Head of caudate nucleus (tissue), 42 donors: ENCODE measurements around the gene MTMR12.
A peak's percentile ranks its signal among the peaks of the same experiment; 100 is the strongest.

ENCODE experiments used
- DNase-seq, 42 donors: peaks; one replicate each; pipeline versions ENCODE4 v3.0.0 to v3.0.0-alpha.2; 2020 to 2021; ENCODE audit warnings: mixed read lengths in 7 of 42
- intact Hi-C: fragments of 100-400 bp; cut with DNase I; formaldehyde crosslinking; loops from one replicate; pipeline ENCODE4 v1.15.0; 2022

MTMR12 gene, protein sequence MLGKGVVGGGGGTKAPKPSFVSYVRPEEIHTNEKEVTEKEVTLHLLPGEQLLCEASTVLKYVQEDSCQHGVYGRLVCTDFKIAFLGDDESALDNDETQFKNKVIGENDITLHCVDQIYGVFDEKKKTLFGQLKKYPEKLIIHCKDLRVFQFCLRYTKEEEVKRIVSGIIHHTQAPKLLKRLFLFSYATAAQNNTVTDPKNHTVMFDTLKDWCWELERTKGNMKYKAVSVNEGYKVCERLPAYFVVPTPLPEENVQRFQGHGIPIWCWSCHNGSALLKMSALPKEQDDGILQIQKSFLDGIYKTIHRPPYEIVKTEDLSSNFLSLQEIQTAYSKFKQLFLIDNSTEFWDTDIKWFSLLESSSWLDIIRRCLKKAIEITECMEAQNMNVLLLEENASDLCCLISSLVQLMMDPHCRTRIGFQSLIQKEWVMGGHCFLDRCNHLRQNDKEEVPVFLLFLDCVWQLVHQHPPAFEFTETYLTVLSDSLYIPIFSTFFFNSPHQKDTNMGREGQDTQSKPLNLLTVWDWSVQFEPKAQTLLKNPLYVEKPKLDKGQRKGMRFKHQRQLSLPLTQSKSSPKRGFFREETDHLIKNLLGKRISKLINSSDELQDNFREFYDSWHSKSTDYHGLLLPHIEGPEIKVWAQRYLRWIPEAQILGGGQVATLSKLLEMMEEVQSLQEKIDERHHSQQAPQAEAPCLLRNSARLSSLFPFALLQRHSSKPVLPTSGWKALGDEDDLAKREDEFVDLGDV

DNA sequence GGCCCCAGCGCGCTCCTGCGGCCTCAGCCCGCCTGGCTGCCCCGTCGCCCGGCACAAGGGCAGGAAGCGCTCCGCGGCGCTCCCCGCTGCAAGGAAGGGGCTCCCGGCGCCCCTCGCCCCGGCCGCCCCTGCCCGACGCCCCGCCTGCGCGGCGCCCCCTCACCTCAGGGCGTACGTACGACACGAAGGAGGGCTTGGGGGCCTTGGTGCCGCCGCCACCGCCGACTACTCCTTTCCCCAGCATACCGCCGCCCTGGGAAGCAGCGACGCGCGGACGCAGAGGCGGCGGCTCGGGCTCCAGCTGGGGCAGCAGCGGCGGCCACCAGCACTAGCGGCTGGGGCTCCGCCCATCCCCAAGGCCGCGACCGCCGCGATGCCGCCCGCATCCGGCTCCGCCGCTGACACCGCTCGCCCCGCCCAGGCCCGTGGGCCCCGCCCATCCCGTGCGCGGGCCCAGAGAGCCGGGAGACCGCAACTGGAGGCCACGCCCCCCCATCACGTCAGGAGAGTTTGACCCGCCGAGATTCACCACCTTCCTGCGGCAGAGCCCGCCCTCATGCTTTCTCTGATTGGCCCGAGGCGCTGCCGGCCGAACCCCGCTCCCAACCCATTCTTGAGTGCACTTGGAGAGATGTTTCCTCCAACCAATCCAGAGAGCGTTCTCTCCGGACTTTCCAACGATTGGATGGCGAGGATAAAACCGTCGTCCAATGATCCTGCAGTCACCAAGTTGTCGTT lies at the start of gene MTMR12:
MTMR12 (minus strand) TSS at position 345 of the 738 bp plus-strand sequence; CDS start at position 244, 101 bp downstream.
- DNase-seq, result peak; percentile 99 to 100 (median 100)
- intact Hi-C loops, result loop anchor here (5.0 to 10.0 kb wide), 5 partner anchors 35 to 275 kb away; partner anchors contain the start of genes GOLPH3 and SUB1

DNA sequence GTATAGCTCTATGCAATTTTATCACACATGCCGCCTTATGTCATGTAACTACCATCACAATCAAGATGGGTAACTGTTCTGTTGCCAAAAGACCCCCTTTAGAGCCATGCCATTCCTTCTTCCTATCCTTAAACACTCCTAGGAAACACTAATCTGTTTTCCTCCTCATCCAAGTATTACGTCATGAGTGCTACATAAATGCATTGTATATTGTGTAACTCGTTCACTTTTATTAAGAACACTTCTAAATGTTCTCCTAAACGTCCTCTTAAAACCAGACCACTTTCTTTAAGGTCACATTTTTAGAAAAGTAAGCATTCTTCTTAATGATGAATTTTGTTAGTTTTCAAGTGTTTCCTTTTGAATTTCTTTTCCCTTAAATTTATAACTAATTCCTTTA lies 49.8 kb upstream of the MTMR12 start:
- intact Hi-C loops, result no loop called here
- DNase-seq, result no peak

DNA sequence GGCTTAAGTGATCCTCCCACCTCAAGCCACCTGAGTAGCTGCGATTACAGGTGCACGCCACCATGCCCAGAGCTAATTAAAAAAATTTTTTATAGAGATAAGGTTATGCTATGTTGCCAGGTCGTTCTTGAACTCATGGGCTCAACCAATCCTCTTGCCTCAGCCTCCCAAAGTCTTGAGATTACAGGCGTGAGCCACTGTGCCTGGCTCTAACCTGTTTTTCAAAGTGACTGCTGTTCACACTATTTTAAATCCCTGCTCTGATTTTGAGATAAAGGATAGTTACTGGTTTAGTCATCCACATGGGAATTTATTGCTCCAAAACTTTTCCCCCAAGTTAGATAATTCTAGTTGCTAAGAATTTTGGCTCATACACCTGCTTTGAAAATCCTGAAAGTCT lies 48.2 kb upstream of the MTMR12 start:
- no peak for DNase-seq
- intact Hi-C loops, result no loop called here

DNA sequence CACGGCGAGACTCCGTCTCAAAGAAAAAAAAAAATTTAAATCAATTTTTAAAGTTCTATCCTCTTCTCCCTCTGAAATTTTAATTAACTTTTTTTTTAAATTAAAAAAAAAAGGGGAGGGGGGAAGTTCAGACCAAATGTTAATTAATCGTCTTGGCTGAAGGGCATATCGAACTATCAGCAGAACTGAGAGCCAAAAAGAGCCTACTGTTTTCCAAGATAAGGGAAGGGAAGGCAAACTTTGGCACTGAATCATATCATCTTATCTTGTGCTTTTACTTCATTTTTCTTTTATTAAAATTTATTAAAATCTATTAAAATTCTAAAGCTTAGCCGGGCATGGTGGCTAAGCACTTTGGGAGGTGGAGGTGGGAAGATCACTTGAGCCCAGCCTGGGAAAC lies 45.9 kb upstream of the MTMR12 start:
- no peak for DNase-seq
- intact Hi-C loops, result no loop called here

DNA sequence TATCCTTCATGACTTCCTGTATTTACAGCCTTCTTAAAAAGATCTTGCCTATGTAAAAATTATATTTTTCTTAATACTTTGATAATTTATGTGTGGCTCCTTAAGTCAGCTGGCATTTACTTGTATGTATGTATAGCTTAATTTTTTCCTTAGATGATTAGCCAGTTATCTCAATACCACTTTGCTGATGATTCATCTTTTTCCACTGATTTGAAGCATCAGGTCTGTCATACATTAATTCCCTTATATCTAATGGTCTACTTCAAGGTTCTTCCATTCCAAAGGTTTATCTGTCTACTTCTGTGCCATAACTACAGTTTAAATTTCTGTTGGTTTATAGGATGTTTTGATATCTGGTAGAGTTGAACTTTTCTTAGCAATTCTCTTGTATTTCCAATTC lies 44.9 kb upstream of the MTMR12 start:
- no peak for DNase-seq
- intact Hi-C loops, result no loop called here

DNA sequence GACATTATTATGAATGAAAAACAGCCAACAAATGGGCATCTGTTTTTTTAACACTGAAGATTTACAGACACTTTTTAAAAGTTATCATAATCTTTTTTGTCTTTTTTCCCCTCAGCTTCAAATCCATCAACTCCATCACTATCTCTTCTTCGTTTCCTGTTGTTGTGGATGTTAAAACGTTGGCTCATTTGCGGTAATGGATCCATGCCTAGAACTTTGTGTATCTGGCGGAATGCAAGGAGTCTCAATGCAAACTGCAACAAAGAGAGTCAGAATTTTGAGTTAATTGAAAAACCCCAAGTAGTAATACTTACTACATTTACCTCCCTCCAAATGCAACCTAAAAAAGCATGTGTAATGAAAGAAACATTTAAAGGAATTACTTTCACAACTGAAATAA lies 42.9 kb upstream of the MTMR12 start:
- intact Hi-C loops, result no loop called here
- no peak for DNase-seq

DNA sequence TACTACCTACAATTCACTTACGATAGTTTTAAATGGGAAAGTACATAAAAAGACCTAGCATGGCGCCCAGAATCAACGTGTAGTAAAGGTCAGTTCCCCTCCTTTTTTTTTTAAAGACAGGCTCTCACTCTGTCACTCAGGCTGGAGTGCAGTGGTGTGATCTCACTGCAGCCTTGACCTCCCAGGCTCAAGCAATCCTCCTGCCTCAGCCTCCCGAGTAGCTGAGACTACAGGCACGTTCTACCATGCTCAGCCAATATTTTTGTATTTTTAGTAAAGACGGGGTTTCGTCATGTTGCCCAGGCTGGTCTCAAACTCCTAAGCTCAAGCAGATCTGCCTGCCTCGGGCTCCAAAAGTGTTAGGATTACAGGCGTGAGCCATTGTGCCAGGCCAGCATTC lies 40.7 kb upstream of the MTMR12 start:
- no peak for DNase-seq
- intact Hi-C loops, result no loop called here

DNA sequence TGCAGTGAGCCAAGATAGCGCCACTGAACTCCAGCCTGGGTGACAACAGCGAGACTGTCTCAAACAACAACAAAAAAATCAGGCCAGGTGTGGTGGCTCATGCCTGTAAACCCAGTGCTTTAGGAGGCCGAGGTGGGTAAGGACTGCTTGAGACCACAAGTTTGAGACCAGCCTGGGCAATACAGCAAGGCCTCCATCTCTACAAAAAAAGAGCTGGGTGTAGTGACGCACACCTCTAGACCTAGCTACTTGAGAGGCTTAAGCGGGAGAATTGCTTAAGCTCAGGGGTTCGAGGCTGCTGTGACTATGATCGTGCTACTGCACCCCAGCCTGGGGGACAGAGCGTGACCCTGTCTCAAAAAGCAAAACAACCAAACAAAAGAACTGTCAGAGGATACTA lies 39.9 kb upstream of the MTMR12 start:
- no peak for DNase-seq
- intact Hi-C loops, result no loop called here

DNA sequence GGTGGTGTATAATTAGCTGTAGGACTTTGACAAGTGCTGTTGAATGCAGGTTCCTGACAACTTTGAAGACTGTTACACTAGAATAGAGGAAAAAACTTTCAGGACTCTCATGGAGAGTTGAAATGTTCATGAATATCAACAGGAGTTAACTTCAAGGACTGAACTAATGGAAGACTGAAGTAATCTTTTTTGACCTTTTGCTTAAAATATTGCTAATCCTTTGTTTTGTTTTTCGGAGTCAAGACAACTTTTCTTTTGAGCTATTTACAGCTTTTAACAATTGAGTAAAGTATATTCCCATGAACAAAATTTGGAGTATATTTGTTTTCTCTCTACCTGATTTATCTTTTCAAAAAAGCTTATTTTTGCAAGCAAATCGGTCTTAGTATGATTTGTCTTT lies 34.1 kb upstream of the MTMR12 start:
- DNase-seq, result no peak
- intact Hi-C loops, result no loop called here

DNA sequence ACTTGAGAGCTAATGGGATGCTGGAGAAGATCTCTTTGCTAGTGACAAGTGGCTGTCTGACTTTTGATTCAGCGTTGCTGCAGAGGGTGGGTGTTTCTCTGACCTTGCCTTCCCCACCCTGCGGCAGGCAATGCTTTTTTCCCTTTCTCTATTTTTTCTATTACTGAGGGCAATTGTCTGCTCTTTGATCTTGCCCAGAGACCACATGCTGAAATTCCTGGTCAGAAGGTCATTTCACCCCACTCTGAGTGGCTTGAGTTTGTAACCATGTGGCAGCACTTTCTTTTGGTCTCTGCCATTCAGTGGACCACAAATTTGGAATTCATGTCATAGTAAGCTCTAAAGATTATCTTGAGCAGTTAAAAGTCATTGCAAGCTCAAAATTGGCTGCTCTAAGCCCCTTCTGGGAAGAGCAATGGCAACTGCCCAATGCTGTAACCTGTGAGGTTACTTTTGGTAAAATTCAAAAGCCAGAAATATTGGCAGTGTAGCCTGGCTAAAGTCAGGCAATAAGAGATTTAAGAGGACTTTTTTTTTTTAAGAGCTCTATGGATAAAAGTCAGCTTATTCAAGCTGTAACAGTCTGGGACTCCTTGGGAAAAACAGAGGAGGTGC lies 30.4 kb upstream of the MTMR12 start:
- no peak for DNase-seq
- intact Hi-C loops, result no loop called here

DNA sequence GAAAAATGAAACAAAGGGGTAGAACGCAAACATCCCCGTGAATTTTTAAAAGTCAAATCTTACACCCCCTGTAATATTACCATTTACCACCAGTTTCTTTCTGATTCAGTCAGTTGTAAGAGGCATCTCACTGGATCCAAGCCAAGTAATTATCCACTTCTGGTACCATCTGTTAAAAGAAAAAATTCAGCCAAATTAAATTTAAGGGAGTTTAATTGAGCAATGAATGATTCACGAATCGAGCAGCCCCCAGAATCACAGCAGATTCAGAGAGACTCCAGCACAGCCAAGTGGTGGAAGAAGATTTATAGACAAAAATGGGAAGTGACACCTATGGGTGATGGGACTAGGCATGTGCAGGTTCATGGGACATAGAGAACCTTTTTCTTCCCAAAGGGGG lies 29.9 kb upstream of the MTMR12 start:
- DNase-seq, result peak in 12 of 42 donors; percentile 15 to 56 (median 35)
- intact Hi-C loops, result no loop called here

DNA sequence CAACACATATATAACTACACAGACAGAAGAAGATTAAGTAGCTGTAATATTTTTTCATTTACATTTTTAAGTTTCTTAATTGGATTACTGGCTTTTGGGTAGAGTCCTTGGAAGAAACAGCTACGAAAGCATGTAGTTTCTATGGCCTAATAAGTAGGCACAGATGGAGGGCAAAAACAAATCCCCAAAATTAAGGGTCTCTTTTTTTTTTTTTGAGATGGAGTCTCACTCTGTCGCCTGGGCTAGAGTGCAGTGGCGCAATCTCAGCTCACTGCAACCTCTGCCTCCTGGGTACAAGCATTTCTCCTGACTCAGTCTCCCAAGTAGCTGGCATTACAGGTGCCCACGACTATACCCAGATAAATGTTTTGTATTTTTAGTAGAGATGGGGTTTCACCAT lies 27.1 kb upstream of the MTMR12 start:
- no peak for DNase-seq
- intact Hi-C loops, result no loop called here

DNA sequence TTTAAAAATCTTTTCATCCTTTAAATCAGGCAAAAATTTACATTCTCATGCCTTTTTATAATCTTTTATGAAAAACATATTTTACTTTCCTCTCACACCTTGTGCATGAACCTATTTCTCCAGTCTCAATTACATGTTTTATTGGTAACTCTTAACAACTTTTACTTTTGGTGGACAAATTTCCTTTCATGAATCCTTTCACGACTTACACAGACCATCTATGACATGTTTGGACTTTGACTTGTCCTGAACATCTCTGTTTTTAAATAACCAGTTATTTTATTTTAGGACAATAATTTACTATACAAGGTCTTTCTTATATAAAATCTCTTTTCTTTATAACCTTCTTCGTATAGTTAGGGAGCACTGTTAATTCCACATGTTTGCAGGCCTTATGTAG lies 26.5 kb upstream of the MTMR12 start:
- DNase-seq, result no peak
- intact Hi-C loops, result no loop called here

DNA sequence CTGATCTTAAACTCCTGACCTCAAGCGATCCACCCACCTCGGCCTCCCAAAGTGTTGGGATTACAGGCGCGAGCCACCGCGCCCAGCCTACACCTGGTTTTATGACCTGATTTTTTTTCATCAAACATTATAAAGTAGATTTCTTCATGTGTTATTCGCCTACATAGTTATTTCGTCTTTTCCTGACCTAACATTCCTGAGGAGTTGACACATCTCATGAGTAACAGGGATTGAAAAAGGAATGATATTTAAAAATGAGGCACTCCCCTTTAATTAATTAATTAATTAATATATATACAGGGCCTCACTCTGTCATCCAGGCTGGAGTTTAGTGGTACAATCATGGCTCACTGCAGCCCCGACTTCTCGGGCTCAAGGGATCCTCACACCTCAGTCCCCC lies 20.2 kb upstream of the MTMR12 start:
- DNase-seq, result no peak
- intact Hi-C loops, result no loop called here

DNA sequence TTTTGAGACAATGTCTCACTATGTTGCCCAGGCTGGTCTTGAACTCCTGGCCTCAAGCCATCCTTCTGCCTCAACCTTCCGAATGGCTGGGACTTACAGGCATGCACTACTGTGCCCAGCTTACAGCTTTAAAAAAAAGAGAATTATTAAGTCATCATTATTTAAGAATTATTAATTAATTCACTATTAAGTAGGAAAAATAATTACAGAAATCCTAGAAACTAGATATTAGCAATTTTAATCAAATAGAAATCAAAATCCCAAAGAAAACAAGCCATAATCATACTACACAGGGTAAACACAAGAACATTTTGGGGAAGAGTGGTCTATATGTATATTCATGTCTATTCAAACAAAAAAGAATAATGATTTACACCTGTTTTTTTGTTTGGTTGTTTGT lies 19.6 kb upstream of the MTMR12 start:
- intact Hi-C loops, result no loop called here

DNA sequence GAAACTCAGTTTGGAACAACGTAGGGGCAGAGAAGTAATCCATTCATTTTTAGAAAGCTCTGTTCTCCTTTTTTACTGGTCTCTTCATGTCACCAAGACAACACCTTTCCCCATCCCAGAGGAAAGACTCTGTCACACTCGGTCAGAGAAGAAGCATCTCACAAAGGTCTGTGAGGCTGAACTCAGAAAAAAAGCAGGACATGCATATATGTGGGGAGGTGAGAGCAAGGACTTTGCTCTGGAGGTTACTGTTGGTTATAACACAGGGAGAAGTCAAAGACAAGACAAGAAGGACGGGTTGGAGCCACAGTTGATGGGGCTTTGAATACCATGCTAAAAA lies 19.2 kb upstream of the MTMR12 start:
- DNase-seq, result no peak
- intact Hi-C loops, result no loop called here

More for the DNA sequence above, 19.6 kb upstream of the MTMR12 start:
- DNase-seq, result no peak

DNA sequence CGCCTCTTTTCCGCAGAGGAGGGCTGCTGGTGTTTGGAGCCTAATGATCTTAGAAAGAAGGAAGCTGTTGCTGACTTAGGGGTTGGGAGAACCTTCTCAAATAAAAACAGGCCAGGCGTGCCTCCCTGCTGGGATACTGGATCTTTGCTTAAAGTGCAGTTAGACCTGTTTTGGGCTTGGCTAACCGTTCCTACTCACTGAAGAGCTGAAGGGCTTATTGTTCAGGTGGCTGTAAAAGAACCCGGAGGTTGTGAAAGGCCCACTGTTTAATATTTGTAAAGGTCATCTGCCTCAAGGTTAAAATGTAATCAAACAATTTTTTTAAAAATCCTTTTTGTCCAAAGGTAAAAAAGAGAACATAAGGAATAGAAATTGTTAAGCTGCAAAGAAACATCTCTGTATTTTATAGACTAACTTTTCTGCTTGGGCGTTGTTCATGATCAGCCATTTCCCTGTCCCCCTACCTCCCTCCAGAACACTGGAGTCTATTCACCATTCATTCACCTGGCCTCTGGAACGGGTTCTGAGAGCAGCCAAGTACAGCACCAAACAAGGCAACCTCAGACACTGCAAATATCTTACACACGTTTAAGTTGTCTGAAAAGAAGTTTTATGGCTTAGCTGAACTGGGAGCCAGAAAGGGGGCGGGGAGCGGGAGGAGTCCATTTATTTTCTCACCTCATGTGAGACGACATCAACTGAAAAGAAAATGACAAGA lies 18.6 kb upstream of the MTMR12 start:
- no peak for DNase-seq
- intact Hi-C loops, result no loop called here

DNA sequence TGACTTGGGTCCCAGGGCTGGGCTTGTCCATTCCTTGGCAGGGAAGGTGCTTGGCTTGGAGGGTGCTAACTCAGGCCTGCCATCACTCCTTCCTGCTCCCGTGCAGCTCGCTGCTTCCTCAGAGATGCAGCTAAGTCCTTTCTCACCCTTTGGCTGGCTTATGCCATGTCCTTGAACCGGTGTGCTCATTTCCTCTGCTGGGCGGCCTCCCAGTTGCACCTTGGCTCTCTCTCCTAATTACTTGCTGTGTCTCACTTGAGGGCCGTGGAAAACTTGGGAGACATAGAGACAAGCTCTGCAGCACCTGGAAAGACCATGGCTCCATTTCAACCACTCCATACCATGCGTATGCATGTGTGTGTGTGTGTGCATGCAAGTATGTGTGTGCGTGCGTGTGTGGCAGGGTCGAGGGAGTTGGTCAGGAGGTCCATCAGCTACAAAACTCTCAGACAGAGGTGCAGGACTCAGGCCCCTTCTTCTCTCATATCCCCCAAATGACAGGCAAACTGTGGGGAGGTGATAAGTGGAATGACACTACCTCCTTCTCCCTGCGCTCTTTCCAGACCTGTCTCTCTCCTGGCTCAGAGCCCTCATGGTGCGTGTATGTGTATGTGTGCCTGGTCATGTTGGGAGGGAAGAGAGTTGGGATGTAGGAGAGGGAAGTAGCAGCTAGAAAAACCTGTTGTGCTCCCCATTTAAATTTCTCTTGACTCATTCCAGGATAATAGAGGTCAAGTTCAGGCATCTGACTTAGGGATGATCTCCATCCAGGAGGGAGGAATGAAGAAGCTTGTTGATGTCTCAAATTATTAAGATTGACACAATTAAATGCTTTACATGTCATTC lies 17.6 kb upstream of the MTMR12 start:
- intact Hi-C loops, result no loop called here

More for the DNA sequence above, 17.6 kb upstream of the MTMR12 start:
- no peak for DNase-seq
